ENCODE data around the gene JOSD1. TPM values are rescaled to one million over a fixed set of nuclear protein-coding genes. Genes with fewer than 3 reads are reported as not detected.

Gene JOSD1
- total RNA-seq, 1 experiment from 2014 or later: 55.3 TPM

DNA sequence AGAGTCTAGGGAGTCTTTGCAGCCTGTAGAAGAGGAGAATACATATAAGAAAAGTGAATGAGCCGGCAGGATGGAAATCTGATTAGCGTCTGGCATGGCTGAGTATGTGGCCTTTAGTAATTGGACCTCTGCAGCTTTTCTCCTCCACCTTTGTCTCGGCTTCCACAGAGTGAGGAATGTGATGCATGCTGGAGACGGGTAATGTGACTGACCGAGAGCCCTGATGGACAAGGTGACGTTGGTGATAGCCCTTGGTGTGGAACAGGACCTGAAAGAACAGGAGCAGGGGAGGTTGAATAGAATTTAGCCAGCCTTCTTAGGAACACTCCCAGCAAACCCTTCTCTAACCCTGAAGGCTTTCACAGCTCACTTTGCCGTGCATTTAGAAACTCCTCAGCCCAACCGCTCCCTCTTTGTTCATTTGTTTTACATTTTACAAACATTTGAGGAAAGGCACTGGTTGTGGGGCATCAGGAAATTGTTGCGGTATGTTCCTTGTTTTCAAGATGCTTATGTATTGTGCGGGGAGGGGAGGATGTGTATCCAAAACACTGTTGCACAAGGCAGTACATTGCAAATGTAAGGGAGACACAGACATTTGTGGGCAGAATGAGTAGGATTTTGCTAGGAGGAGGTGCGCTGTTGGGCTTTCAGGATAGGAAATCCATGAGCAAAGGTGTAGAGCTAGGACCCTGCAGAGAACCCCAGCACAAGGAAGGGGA is 11.9 kb upstream of the JOSD1 start:
- Histone ChIP-seq H3K4me3 (ENCODE audit: low read depth, low read length) (no peak overlapping the region), H3K9me3 (no peaks in the 10 kb centered on the region), H3K4me1 (peaks cover under 1% of the 10 kb centered on the region; the same call in 1 of the 2 replicates), H3K36me3 (ENCODE audit: control insufficient read depth, insufficient read depth, low read length) (peaks cover 7% of the 10 kb centered on the region), H3K27me3 (replicated peaks; ENCODE audit: control insufficient read depth, insufficient read depth, low read length) (no peaks in the 10 kb centered on the region)
- no peak overlapping the region for H3K4me3 Mint-ChIP-seq (ENCODE audit: unreplicated experiment)
- no peak for TF ChIP-seq CTCF (IDR thresholded peaks at IDR 0.05; ENCODE audit: insufficient read depth in 1 of 2, low read depth in 1 of 2, low read length in 1 of 2, severe bottlenecking in 1 of 2, unreplicated experiment in 1 of 2)
- no TSS peak for BruUV-seq (replicated peaks)
- no peak for DNase-seq
- peaks cover 16% of the 10 kb centered on the region for H3K4me1 Mint-ChIP-seq (ENCODE audit: low read depth, unreplicated experiment)
- CTCF ChIA-PET: no interaction called here
- POLR2A ChIA-PET: no interaction called here
- peaks cover 32% of the 10 kb centered on the region for H3K36me3 Mint-ChIP-seq (ENCODE audit: insufficient read depth, unreplicated experiment)
- no peaks in the 10 kb centered on the region for H3K27me3 Mint-ChIP-seq (ENCODE audit: insufficient read depth, unreplicated experiment)
- no peak overlapping the region for H3K27ac Mint-ChIP-seq (ENCODE audit: unreplicated experiment)
- intact Hi-C loops (cut with micrococcal nuclease; ENCODE audit: unreplicated experiment): no loop called here
- no peaks in the 10 kb centered on the region for H3K9me3 Mint-ChIP-seq (ENCODE audit: unreplicated experiment)

DNA sequence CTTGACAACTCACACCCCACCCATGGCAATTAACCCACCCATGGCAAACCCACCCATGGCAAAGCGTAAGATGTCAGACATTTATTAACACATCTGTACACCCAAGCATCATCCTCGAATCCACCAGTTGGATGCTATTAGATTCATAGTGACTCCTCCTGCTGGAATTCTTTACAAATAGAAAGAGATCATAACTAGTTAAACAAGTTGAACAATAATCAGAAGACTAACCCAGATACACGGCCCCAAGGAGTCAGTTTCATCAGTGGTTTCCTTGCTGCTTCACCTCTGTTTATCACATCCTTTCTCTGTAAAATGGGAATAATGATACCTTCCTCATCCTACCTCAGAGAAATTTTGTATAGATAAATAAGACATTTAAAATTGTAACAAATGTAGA is 10.1 kb upstream of the JOSD1 start:
- POLR2A ChIA-PET: no interaction called here
- intact Hi-C loops (cut with micrococcal nuclease; ENCODE audit: unreplicated experiment): no loop called here
- Mint-ChIP-seq H3K4me1 (ENCODE audit: low read depth, unreplicated experiment) (peaks cover 23% of the 10 kb centered on the region), H3K27ac (ENCODE audit: unreplicated experiment) (no peak overlapping the region), H3K9me3 (ENCODE audit: unreplicated experiment) (no peaks in the 10 kb centered on the region), H3K4me3 (ENCODE audit: unreplicated experiment) (no peak overlapping the region), H3K27me3 (ENCODE audit: insufficient read depth, unreplicated experiment) (no peaks in the 10 kb centered on the region), H3K36me3 (ENCODE audit: insufficient read depth, unreplicated experiment) (peaks cover 32% of the 10 kb centered on the region)
- H3K9me3 ChIP-seq: no peaks in the 10 kb centered on the region
- BruUV-seq (replicated peaks): no TSS peak
- H3K36me3 ChIP-seq (ENCODE audit: control insufficient read depth, insufficient read depth, low read length): peaks cover 5% of the 10 kb centered on the region
- H3K4me1 ChIP-seq: peaks cover 9% of the 10 kb centered on the region; the same call in 1 of the 2 replicates
- no peak for TF ChIP-seq CTCF (IDR thresholded peaks at IDR 0.05; ENCODE audit: insufficient read depth in 1 of 2, low read depth in 1 of 2, low read length in 1 of 2, severe bottlenecking in 1 of 2, unreplicated experiment in 1 of 2)
- no peak overlapping the region for H3K4me3 ChIP-seq (ENCODE audit: low read depth, low read length)
- no peaks in the 10 kb centered on the region for H3K27me3 ChIP-seq (replicated peaks; ENCODE audit: control insufficient read depth, insufficient read depth, low read length)
- DNase-seq: no peak
- CTCF ChIA-PET: no interaction called here

- intact Hi-C loops (cut with micrococcal nuclease; ENCODE audit: unreplicated experiment): no loop called here
- Mint-ChIP-seq H3K36me3 (ENCODE audit: insufficient read depth, unreplicated experiment) (peaks cover 32% of the 10 kb centered on the region), H3K4me3 (ENCODE audit: unreplicated experiment) (no peak overlapping the region), H3K27ac (ENCODE audit: unreplicated experiment) (no peak overlapping the region), H3K9me3 (ENCODE audit: unreplicated experiment) (no peaks in the 10 kb centered on the region), H3K4me1 (ENCODE audit: low read depth, unreplicated experiment) (peaks cover 23% of the 10 kb centered on the region), H3K27me3 (ENCODE audit: insufficient read depth, unreplicated experiment) (no peaks in the 10 kb centered on the region)
- Histone ChIP-seq H3K4me3 (ENCODE audit: low read depth, low read length) (no peak overlapping the region), H3K9me3 (no peaks in the 10 kb centered on the region), H3K36me3 (ENCODE audit: control insufficient read depth, insufficient read depth, low read length) (peaks cover 5% of the 10 kb centered on the region), H3K4me1 (peaks cover 9% of the 10 kb centered on the region; the same call in 1 of the 2 replicates), H3K27me3 (replicated peaks; ENCODE audit: control insufficient read depth, insufficient read depth, low read length) (no peaks in the 10 kb centered on the region)
- CTCF ChIA-PET: no interaction called here
- no peak for TF ChIP-seq CTCF (IDR thresholded peaks at IDR 0.05; ENCODE audit: insufficient read depth in 1 of 2, low read depth in 1 of 2, low read length in 1 of 2, severe bottlenecking in 1 of 2, unreplicated experiment in 1 of 2)
- POLR2A ChIA-PET: no interaction called here
- BruUV-seq (replicated peaks): no TSS peak
- DNase-seq: no peak
Observed at GRCh38 chr22:38710351-38710750, 9.6 kb upstream of the JOSD1 start.
